HCT116 (cell line): Measurements from ENCODE around the gene ZSCAN2.

Experiments
- CEBPB ChIP-seq: IDR thresholded peaks from 2 replicates; pipeline ENCODE4 v1.6.1; 2012; ENCODE audit warnings: low read depth
- CTCF ChIP-seq, 3 experiments: fragments of 200-600 bp in 1 of 3; sonication (generic) in 1 of 3; IDR thresholded peaks in 2 of 3; conservative IDR thresholded peaks in 1 of 3; 2 replicates each; pipeline ENCODE4 v1.5.1; 2012 to 2017; ENCODE audit warnings: low read depth in 2 of 3, low read length in 2 of 3, antibody characterized with exemption in 1 of 3, borderline replicate concordance in 1 of 3, control low read depth in 1 of 3, mild to moderate bottlenecking in 1 of 3, mixed read lengths in 1 of 3, mixed run types in 1 of 3, moderate library complexity in 1 of 3; ENCODE audit not compliant: insufficient read depth in 1 of 3
- EGR1 ChIP-seq: IDR thresholded peaks from 2 replicates; pipeline ENCODE4 v1.6.1; 2012; ENCODE audit warnings: low read depth
- POLR2A ChIP-seq: IDR thresholded peaks from 2 replicates; pipeline ENCODE4 v1.7.0; 2011; ENCODE audit warnings: borderline replicate concordance; ENCODE audit not compliant: insufficient read depth, insufficient read length; ENCODE audit errors: extremely low read depth
- RAD21 ChIP-seq: IDR thresholded peaks from 2 replicates; pipeline ENCODE4 v1.6.1; 2012; ENCODE audit warnings: low read depth, mild to moderate bottlenecking

- no peak for TF ChIP-seq CEBPB
- TF ChIP-seq RAD21: no peak
- no peak for TF ChIP-seq EGR1
- no peak for TF ChIP-seq CTCF (IDR thresholded peaks at IDR 0.05 in 2 of 3, conservative IDR thresholded peaks at IDR 0.05 in 1 of 3; ENCODE audit: borderline replicate concordance in 1 of 3, insufficient read depth in 1 of 3, low read depth in 2 of 3, low read length in 2 of 3)
- no peak for TF ChIP-seq POLR2A
These were observed 32.8 kb downstream of the ZSCAN2 start for GRCh38 chr15:84633311-84634227.
